HG03571 (cell line): ENCODE results near the gene MTM1.

Experiments used
- ATAC-seq: cut with Tn5 transposase; IDR thresholded peaks from one replicate; pipeline ENCODE4 v1.9.1; 2021; ENCODE audit not compliant: unreplicated experiment

Gene MTM1

GRCh38 chrX:150602296-150602695 lies 33.9 kb downstream of the MTM1 start:
- no peak for ATAC-seq

GRCh38 chrX:150602743-150603142 lies 34.3 kb downstream of the MTM1 start:
- ATAC-seq: no peak

GRCh38 chrX:150605603-150606002 lies 37.2 kb downstream of the MTM1 start:
- no peak for ATAC-seq

- ATAC-seq: no peak
Measured at GRCh38 chrX:150607201-150607600, 38.8 kb downstream of the MTM1 start.

- ATAC-seq: no peak
Measured at GRCh38 chrX:150610043-150610442, 41.6 kb downstream of the MTM1 start.

- ATAC-seq: no peak
Measured at GRCh38 chrX:150610446-150610845, 42.0 kb downstream of the MTM1 start.

- ATAC-seq: no peak
Measured at GRCh38 chrX:150615356-150615755, 46.9 kb downstream of the MTM1 start.

GRCh38 chrX:150616179-150616862 lies 47.9 kb downstream of the MTM1 start:
- ATAC-seq: no peak

- no peak for ATAC-seq
Measured at GRCh38 chrX:150616863-150617198, 48.4 kb downstream of the MTM1 start.

GRCh38 chrX:150621652-150622051 lies 53.2 kb downstream of the MTM1 start:
- ATAC-seq: no peak

- ATAC-seq: no peak
Measured at GRCh38 chrX:150623583-150623982, 55.2 kb downstream of the MTM1 start.

GRCh38 chrX:150625097-150625496 lies 56.7 kb downstream of the MTM1 start:
- no peak for ATAC-seq

- no peak for ATAC-seq
Measured at GRCh38 chrX:150625875-150626274, 57.5 kb downstream of the MTM1 start.

GRCh38 chrX:150627957-150628356 lies 59.5 kb downstream of the MTM1 start:
- ATAC-seq: peak; percentile 84

- ATAC-seq: no peak
Measured at GRCh38 chrX:150635952-150636351, 67.5 kb downstream of the MTM1 start.

- ATAC-seq: no peak
Measured at GRCh38 chrX:150642423-150642822, 74.0 kb downstream of the MTM1 start.

- ATAC-seq: no peak
Measured at GRCh38 chrX:150643271-150643670, 74.8 kb downstream of the MTM1 start.

GRCh38 chrX:150643958-150644357 lies 75.5 kb downstream of the MTM1 start:
- no peak for ATAC-seq

- ATAC-seq: no peak
Measured at GRCh38 chrX:150644422-150644821, 76.0 kb downstream of the MTM1 start.

- no peak for ATAC-seq
Measured at GRCh38 chrX:150647331-150647730, 78.9 kb downstream of the MTM1 start.

GRCh38 chrX:150648296-150648940 lies 80.0 kb downstream of the MTM1 start:
- ATAC-seq: no peak

GRCh38 chrX:150649096-150649870 lies 80.9 kb downstream of the MTM1 start:
- ATAC-seq: no peak
